K562 (cell line): Measurements from ENCODE around the gene SAE1. TPM values are rescaled to one million over a fixed set of nuclear protein-coding genes. Genes with fewer than 3 reads are reported as not detected.
A peak's percentile ranks its signal among the peaks of the same experiment; 100 is the strongest.

Experiments used
- CBX2 ChIP-seq: fragments of 200-600 bp; sonication (generic); IDR thresholded peaks from one replicate; pipeline ENCODE4 v1.6.1; 2012; ENCODE audit warnings: mild to moderate bottlenecking, low read length, inconsistent platforms; ENCODE audit not compliant: insufficient read depth, poor library complexity, severe bottlenecking
- CBX8 ChIP-seq: fragments of 200-600 bp; sonication (generic); IDR thresholded peaks from 2 replicates; pipeline ENCODE4 v1.6.1; 2012; ENCODE audit warnings: borderline replicate concordance, mixed run types, low read depth, mild to moderate bottlenecking, moderate library complexity, mixed read lengths, low read length, control low read depth, inconsistent platforms; ENCODE audit not compliant: poor library complexity, severe bottlenecking; ENCODE audit errors: extremely low read depth
- ETS1 ChIP-seq: conservative IDR thresholded peaks from 2 replicates; pipeline ENCODE4 v1.6.1; 2011; ENCODE audit warnings: low read depth, mild to moderate bottlenecking, low read length; ENCODE audit not compliant: control insufficient read depth
- FOXP1 ChIP-seq: sonication (generic); formaldehyde crosslinking; IDR thresholded peaks from 2 replicates; pipeline ENCODE4 v1.8.0; 2022; ENCODE audit warnings: mild to moderate bottlenecking, missing genetic modification reagents
- HMGXB4 ChIP-seq: sonication (generic); formaldehyde crosslinking; IDR thresholded peaks from 2 replicates; pipeline ENCODE4 v1.8.1; 2023; ENCODE audit warnings: mild to moderate bottlenecking, missing genetic modification reagents
- KAT7 ChIP-seq: sonication (generic); formaldehyde crosslinking; IDR thresholded peaks from 2 replicates; pipeline ENCODE4 v1.8.0; 2022; ENCODE audit warnings: missing genetic modification reagents, mild to moderate bottlenecking, borderline replicate concordance
- MYC ChIP-seq, 2 experiments: fragments of 250-450 bp in 1 of 2; sonication (Bioruptor Pico) in 1 of 2; IDR thresholded peaks; 2 replicates each; pipeline versions ENCODE4 v1.5.1 to v1.6.1; 2012 to 2021; ENCODE audit warnings: low read depth in 2 of 2, borderline replicate concordance in 1 of 2, improper control_type of control experiment in 1 of 2, low read length in 1 of 2, mild to moderate bottlenecking in 1 of 2, moderate library complexity in 1 of 2
- NEUROD1 ChIP-seq: fragments of 150-350 bp; IDR thresholded peaks from 2 replicates; pipeline ENCODE4 v1.6.1; 2014; ENCODE audit warnings: borderline replicate concordance, low read length, low read depth; ENCODE audit not compliant: partially characterized antibody
- NFATC3 ChIP-seq: fragments of 450-650 bp; IDR thresholded peaks from 2 replicates; pipeline ENCODE4 v1.6.1; 2017; ENCODE audit warnings: mild to moderate bottlenecking
- POLR2B ChIP-seq: fragments of 450-650 bp; IDR thresholded peaks from 2 replicates; pipeline ENCODE4 v1.6.1; 2018; ENCODE audit warnings: low read depth; ENCODE audit not compliant: partially characterized antibody
- POLR2H ChIP-seq: IDR thresholded peaks from 2 replicates; pipeline ENCODE4 v1.6.1; 2016; ENCODE audit warnings: missing genetic modification characterization, low read depth, mild to moderate bottlenecking, control low read depth, missing compliant biosample characterization, moderate library complexity
- POLR3G ChIP-seq: IDR thresholded peaks from 2 replicates; pipeline ENCODE4 v1.6.1; 2011; ENCODE audit not compliant: insufficient read length, insufficient replicate concordance; ENCODE audit errors: extremely low read depth
- SAP30 ChIP-seq: fragments of 200-600 bp; sonication (generic); IDR thresholded peaks from 2 replicates; pipeline ENCODE4 v1.6.1; 2012; ENCODE audit warnings: borderline replicate concordance, low read depth, mild to moderate bottlenecking, moderate library complexity, low read length, control low read depth, inconsistent platforms; ENCODE audit not compliant: insufficient read depth, poor library complexity, severe bottlenecking
- SIX5 ChIP-seq, 2 experiments: IDR thresholded peaks; 2 replicates each; pipeline ENCODE4 v1.6.1; 2011; ENCODE audit warnings: low read length in 2 of 2, borderline replicate concordance in 1 of 2, low read depth in 1 of 2, mild to moderate bottlenecking in 1 of 2, moderate library complexity in 1 of 2; ENCODE audit not compliant: insufficient read depth in 1 of 2
- TAF15 ChIP-seq: fragments of 200-400 bp; formaldehyde crosslinking; IDR thresholded peaks from 2 replicates; pipeline ENCODE4 v1.6.1; 2017; ENCODE audit warnings: mild to moderate bottlenecking, low read depth, low read length, moderate library complexity
- ZBTB43 ChIP-seq: sonication (generic); formaldehyde crosslinking; IDR thresholded peaks from 2 replicates; pipeline ENCODE4 v1.8.0; 2023; ENCODE audit warnings: mild to moderate bottlenecking, missing genetic modification reagents
- ZBTB8A ChIP-seq: fragments of 450-650 bp; IDR thresholded peaks from 2 replicates; pipeline ENCODE4 v1.6.1; 2018; ENCODE audit warnings: mild to moderate bottlenecking, moderate library complexity; ENCODE audit not compliant: partially characterized antibody
- ZFX ChIP-seq: sonication (generic); formaldehyde crosslinking; IDR thresholded peaks from 2 replicates; pipeline ENCODE4 v1.8.0; 2022; ENCODE audit warnings: mild to moderate bottlenecking, missing genetic modification reagents, moderate library complexity
- ZNF224 ChIP-seq: sonication (generic); formaldehyde crosslinking; IDR thresholded peaks from 2 replicates; pipeline ENCODE4 v1.8.0; 2022; ENCODE audit warnings: mild to moderate bottlenecking, missing genetic modification reagents
- ZNF232 ChIP-seq: sonication (generic); formaldehyde crosslinking; IDR thresholded peaks from 2 replicates; pipeline ENCODE4 v1.8.0; 2022; ENCODE audit warnings: mild to moderate bottlenecking, missing genetic modification reagents
- ZNF354B ChIP-seq: fragments of 250-450 bp; sonication (Bioruptor Pico); IDR thresholded peaks from 2 replicates; pipeline ENCODE4 v1.4.0; 2020
- polyA plus RNA-seq, 8 experiments: library from polyadenylated mRNA; depleted of rRNA in 4 of 8; stranded (reverse) in 5 of 8; unstranded in 3 of 8; fragments of >200 nt; fragmentation: Nextera tagmentation in 2 of 8; fragmentation: Illumina TruSeq in 1 of 8; extraction: Ambion mirVana in 2 of 8; extraction: Trizol in 1 of 8; gene quantifications; 2 replicates each; pipeline versions ENCODE4 v1.2.1 to v1.2.3, GENCODE V29; 2011 to 2014; ENCODE audit warnings: inconsistent platforms in 1 of 8, missing spikeins in 1 of 8
- total RNA-seq, 7 experiments: library from RNA; depleted of rRNA in 6 of 7; stranded (reverse); fragments of >200 nt in 6 of 7; fragmentation: Illumina TruSeq in 2 of 7; extraction: Trizol in 2 of 7; gene quantifications; 2 replicates each; pipeline versions ENCODE4 v1.2.1 to v1.2.3, GENCODE V29; 2011 to 2021; ENCODE audit warnings: low replicate concordance in 1 of 7

SAE1 gene
- total and polyA plus RNA-seq, 9 of the 15 experiments (the other 6 are each of a cell fraction or from before 2014, with no cell fraction given), result 82.8 to 299 (median 217) TPM

- TF ChIP-seq KAT7 (0 out of 2 replicates have a peak, but pooled peaks have one; percentile 36), CBX8 (no peak), NFATC3 (no peak), ZFX (peak; percentile 6; the same call in 1 of the 2 replicates), POLR2H (tag) (no peak), FOXP1 (CRISPR knock-in tag) (peak; percentile 65), SIX5 (IDR thresholded peaks at IDR 0.05; ENCODE audit: borderline replicate concordance in 1 of 2, insufficient read depth in 1 of 2, low read depth in 1 of 2, low read length in 2 of 2) (no peak), CBX2 (no peak), ZNF354B (no peak), HMGXB4 (CRISPR knock-in tag) (peak; percentile 32; the same call in 1 of the 2 replicates), SAP30 (peak; percentile 40), ZNF224 (CRISPR knock-in tag) (no peak), TAF15 (no peak), ZNF232 (CRISPR knock-in tag) (no peak), ETS1 (no peak; the same call in 1 of the 2 replicates), NEUROD1 (no peak), POLR3G (no peak), ZBTB43 (CRISPR knock-in tag) (no peak), ZBTB8A (no peak), POLR2B (peak; percentile 19), MYC (IDR thresholded peaks at IDR 0.05; ENCODE audit: low read depth, low read length) (peak; percentile 18; the same call in 1 of the 2 replicates), MYC (CRISPR knock-in tag; IDR thresholded peaks at IDR 0.05; ENCODE audit: borderline replicate concordance, low read depth) (peak; percentile 72; the same call in 1 of the 2 replicates)
These were observed 97.7 kb downstream of the SAE1 start (continued) for GRCh38 chr19:47228168-47228936.
